Measurements from ENCODE around the gene TEKT5.
A peak's percentile ranks its signal among the peaks of the same experiment; 100 is the strongest.

The TEKT5 gene

GRCh38 chr16:10647721-10648296 lies 46.9 kb downstream of the TEKT5 start:
- WGBS, 2 experiments: 92 to 96% methylated on average over 4 of the region's 4 CpGs
- Histone ChIP-seq H3K27me3 (ENCODE audit: control insufficient read depth, insufficient read depth, low read length, poor library complexity, severe bottlenecking) (no peaks in the 10 kb centered on the region), H3K4me1 (ENCODE audit: control insufficient read depth, insufficient read depth, low read length) (peaks cover 2% of the 10 kb centered on the region), H3K27ac (ENCODE audit: insufficient read depth, low read depth, low read length, poor library complexity, severe bottlenecking) (no peak overlapping the region), H3K4me3 (ENCODE audit: insufficient read depth, low read depth, low read length) (no peak overlapping the region), H3K9me3 (ENCODE audit: control insufficient read depth, low read length) (no peaks in the 10 kb centered on the region), H3K36me3 (ENCODE audit: control insufficient read depth, insufficient read depth, low read length) (no peaks in the 10 kb centered on the region)

- H3K27me3 ChIP-seq (ENCODE audit: control insufficient read depth, insufficient read depth, low read length, poor library complexity, severe bottlenecking): no peaks in the 10 kb centered on the region
- H3K4me3 ChIP-seq (ENCODE audit: insufficient read depth, low read depth, low read length): no peak overlapping the region
- no peaks in the 10 kb centered on the region for H3K9me3 ChIP-seq (ENCODE audit: control insufficient read depth, low read length)
- H3K4me1 ChIP-seq (ENCODE audit: control insufficient read depth, insufficient read depth, low read length): peaks cover 7% of the 10 kb centered on the region
- no peak overlapping the region for H3K27ac ChIP-seq (ENCODE audit: insufficient read depth, low read depth, low read length, poor library complexity, severe bottlenecking)
- H3K36me3 ChIP-seq (ENCODE audit: control insufficient read depth, insufficient read depth, low read length): no peaks in the 10 kb centered on the region
- WGBS, 2 experiments: 93 to 95% methylated on average over 10 of the region's 10 CpGs
Observed at GRCh38 chr16:10647264-10647720, 47.4 kb downstream of the TEKT5 start.

DNA sequence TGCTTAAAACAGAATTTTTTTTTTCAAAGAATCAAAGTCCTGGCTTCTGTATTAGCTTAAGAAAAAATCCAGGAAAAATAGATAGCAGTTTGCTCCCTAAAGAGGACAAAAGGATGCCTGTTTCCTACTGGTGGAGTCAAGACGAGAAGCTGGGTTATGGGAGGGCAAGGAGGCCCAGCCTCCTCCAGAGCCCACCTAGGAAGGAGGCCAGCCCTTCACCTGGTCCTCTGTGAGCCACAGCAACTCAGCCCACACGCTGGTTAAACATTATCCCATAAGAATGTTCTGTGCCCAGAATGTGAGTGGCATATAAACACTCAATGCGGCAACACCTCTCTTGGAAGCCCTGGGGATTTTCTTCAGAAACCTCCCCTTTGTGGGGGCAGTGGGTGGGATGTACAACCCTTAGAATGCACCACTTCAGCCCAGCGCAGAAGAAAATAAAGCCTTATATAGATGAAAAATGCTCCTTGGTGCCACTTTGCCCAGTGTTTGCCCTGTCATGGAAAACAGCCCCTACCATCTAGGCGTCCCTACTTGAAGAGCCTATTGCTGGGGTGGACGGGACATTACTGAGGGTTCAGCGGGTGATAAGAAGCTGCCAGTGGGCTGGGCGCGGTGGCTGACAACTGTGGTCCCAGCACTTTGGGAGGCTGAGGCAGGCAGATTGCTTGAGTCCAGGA lies 48.0 kb downstream of the TEKT5 start:
- H3K4me1 ChIP-seq (ENCODE audit: control insufficient read depth, insufficient read depth, low read length): peaks cover 12% of the 10 kb centered on the region
- no peaks in the 10 kb centered on the region for H3K36me3 ChIP-seq (ENCODE audit: control insufficient read depth, insufficient read depth, low read length)
- no peaks in the 10 kb centered on the region for H3K27me3 ChIP-seq (ENCODE audit: control insufficient read depth, insufficient read depth, low read length, poor library complexity, severe bottlenecking)
- no peak overlapping the region for H3K4me3 ChIP-seq (ENCODE audit: insufficient read depth, low read depth, low read length)
- H3K9me3 ChIP-seq (ENCODE audit: control insufficient read depth, low read length): no peaks in the 10 kb centered on the region
- no peak overlapping the region for H3K27ac ChIP-seq (ENCODE audit: insufficient read depth, low read depth, low read length, poor library complexity, severe bottlenecking)
- 86 to 91% methylated on average over 9 of the region's 9 CpGs for WGBS, 2 experiments

- peaks cover 15% of the 10 kb centered on the region for H3K4me1 ChIP-seq (ENCODE audit: control insufficient read depth, insufficient read depth, low read length)
- H3K9me3 ChIP-seq (ENCODE audit: control insufficient read depth, low read length): no peaks in the 10 kb centered on the region
- no peak overlapping the region for H3K27ac ChIP-seq (ENCODE audit: insufficient read depth, low read depth, low read length, poor library complexity, severe bottlenecking)
- 93 to 100% methylated on average over 1 of the region's 1 CpG for WGBS, 2 experiments
- H3K36me3 ChIP-seq (ENCODE audit: control insufficient read depth, insufficient read depth, low read length): no peaks in the 10 kb centered on the region
- H3K4me3 ChIP-seq (ENCODE audit: insufficient read depth, low read depth, low read length): no peak overlapping the region
- no peaks in the 10 kb centered on the region for H3K27me3 ChIP-seq (ENCODE audit: control insufficient read depth, insufficient read depth, low read length, poor library complexity, severe bottlenecking)
Observed at GRCh38 chr16:10646228-10646580, 48.5 kb downstream of the TEKT5 start.

DNA sequence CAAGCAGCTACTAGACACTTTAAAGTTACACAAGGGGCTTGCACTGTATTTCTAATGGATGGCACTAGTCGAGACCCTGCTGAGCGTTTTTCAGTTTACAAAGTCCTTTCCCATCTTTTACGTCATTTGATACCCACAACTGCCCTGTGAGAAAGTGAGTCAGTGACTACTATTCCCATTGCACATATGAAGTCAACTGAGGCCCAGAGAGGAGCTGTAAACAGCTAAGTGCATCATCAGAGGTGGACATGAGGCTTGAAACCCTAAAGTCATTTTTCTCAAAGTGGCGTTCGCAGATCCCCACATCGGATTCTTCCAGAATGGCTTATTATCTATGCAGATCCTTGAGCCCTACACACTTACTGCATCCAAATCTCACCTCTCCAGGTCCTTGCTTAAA lies 50.6 kb downstream of the TEKT5 start:
- no peak overlapping the region for H3K27ac ChIP-seq (ENCODE audit: insufficient read depth, low read depth, low read length, poor library complexity, severe bottlenecking)
- H3K4me1 ChIP-seq (ENCODE audit: control insufficient read depth, insufficient read depth, low read length): peaks cover 19% of the 10 kb centered on the region
- H3K36me3 ChIP-seq (ENCODE audit: control insufficient read depth, insufficient read depth, low read length): no peaks in the 10 kb centered on the region
- no peak overlapping the region for H3K4me3 ChIP-seq (ENCODE audit: insufficient read depth, low read depth, low read length)
- no peaks in the 10 kb centered on the region for H3K27me3 ChIP-seq (ENCODE audit: control insufficient read depth, insufficient read depth, low read length, poor library complexity, severe bottlenecking)
- 91 to 95% methylated on average over 6 of the region's 6 CpGs for WGBS, 2 experiments
- H3K9me3 ChIP-seq (ENCODE audit: control insufficient read depth, low read length): no peaks in the 10 kb centered on the region

DNA sequence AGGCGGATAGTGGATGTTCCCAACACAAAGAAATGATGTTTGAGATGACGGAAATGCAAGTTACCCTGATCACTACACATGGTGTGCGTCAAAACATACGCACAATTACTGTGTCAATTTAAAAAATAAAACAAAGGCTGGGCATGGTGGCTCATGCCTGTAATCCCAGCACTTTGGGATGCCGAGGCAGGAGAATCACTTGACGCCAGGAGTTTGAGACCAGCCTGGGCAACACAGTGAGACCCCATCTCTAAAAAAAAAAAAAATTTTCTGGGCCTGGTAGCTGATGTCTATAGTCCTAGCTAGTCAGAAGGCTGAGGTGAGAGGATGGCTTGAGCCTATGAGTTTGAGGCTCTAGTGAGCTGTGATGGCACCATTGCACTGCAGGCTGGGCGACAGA lies 51.8 kb downstream of the TEKT5 start:
- Histone ChIP-seq H3K27ac (ENCODE audit: insufficient read depth, low read depth, low read length, poor library complexity, severe bottlenecking) (peak overlapping the region; percentile 74), H3K36me3 (ENCODE audit: control insufficient read depth, insufficient read depth, low read length) (no peaks in the 10 kb centered on the region), H3K4me3 (ENCODE audit: insufficient read depth, low read depth, low read length) (no peak overlapping the region), H3K27me3 (ENCODE audit: control insufficient read depth, insufficient read depth, low read length, poor library complexity, severe bottlenecking) (no peaks in the 10 kb centered on the region), H3K4me1 (ENCODE audit: control insufficient read depth, insufficient read depth, low read length) (peaks cover 19% of the 10 kb centered on the region), H3K9me3 (ENCODE audit: control insufficient read depth, low read length) (no peaks in the 10 kb centered on the region)
- WGBS, 2 experiments: 84% methylated on average over 6 of the region's 7 CpGs

DNA sequence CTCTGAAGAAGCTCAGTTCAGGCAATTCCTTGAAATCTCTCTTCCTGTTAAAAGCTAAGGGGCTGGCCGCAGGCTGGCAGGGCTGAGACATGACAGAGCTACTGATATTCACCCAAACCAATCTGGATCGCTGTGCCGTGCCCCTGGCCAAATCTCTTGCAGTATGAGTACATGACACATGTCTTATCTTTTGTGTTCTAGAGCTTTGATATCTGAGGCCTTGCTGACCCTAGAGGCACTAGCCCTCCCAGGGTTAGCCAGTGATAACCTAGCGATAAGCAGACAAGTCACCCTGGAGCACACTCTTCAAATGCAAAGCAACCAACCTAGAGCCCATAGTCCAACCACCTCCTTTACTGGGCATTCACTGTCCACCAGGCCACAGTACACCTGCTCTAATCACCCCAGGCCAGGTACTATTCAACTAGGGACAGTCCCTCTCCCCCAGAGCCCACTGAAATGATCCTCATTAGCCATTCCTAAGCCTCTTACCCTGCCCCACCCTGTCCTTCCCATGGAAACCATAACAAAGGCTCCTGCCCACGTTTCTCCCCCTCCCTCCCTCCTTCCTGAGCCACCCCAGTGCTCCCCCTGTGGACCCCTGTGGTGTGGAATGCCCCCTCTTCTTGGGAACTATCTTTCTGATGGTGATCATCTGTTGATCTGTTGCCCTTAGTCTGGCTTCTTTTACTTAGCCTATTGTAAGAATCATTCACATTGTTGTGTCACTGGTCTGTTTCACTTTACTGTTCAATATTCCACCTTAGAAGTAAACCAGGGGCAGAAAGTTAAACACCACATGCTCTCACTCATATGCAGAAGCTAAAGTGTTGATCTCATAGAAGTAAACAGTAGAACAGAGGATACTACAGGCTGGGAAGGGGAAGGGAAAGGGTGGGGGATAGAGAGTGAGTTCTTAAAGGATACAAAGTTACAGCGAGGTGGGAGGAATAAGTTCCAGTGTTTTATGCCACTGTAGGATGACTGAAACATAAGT lies 52.5 kb downstream of the TEKT5 start:
- peaks cover 19% of the 10 kb centered on the region for H3K4me1 ChIP-seq (ENCODE audit: control insufficient read depth, insufficient read depth, low read length)
- H3K9me3 ChIP-seq (ENCODE audit: control insufficient read depth, low read length): no peaks in the 10 kb centered on the region
- H3K36me3 ChIP-seq (ENCODE audit: control insufficient read depth, insufficient read depth, low read length): no peaks in the 10 kb centered on the region
- peak overlapping the region; percentile 74 for H3K27ac ChIP-seq (ENCODE audit: insufficient read depth, low read depth, low read length, poor library complexity, severe bottlenecking)
- H3K27me3 ChIP-seq (ENCODE audit: control insufficient read depth, insufficient read depth, low read length, poor library complexity, severe bottlenecking): no peaks in the 10 kb centered on the region
- no peak overlapping the region for H3K4me3 ChIP-seq (ENCODE audit: insufficient read depth, low read depth, low read length)
- 21% methylated on average over 6 of the region's 6 CpGs for WGBS, 2 experiments

GRCh38 chr16:10641555-10641952 lies 53.2 kb downstream of the TEKT5 start:
- peaks cover 19% of the 10 kb centered on the region for H3K4me1 ChIP-seq (ENCODE audit: control insufficient read depth, insufficient read depth, low read length)
- H3K27ac ChIP-seq (ENCODE audit: insufficient read depth, low read depth, low read length, poor library complexity, severe bottlenecking): peak overlapping the region; percentile 57
- no peaks in the 10 kb centered on the region for H3K27me3 ChIP-seq (ENCODE audit: control insufficient read depth, insufficient read depth, low read length, poor library complexity, severe bottlenecking)
- no peak overlapping the region for H3K4me3 ChIP-seq (ENCODE audit: insufficient read depth, low read depth, low read length)
- 84 to 88% methylated on average over 7 of the region's 7 CpGs for WGBS, 2 experiments
- H3K9me3 ChIP-seq (ENCODE audit: control insufficient read depth, low read length): no peaks in the 10 kb centered on the region
- no peaks in the 10 kb centered on the region for H3K36me3 ChIP-seq (ENCODE audit: control insufficient read depth, insufficient read depth, low read length)

DNA sequence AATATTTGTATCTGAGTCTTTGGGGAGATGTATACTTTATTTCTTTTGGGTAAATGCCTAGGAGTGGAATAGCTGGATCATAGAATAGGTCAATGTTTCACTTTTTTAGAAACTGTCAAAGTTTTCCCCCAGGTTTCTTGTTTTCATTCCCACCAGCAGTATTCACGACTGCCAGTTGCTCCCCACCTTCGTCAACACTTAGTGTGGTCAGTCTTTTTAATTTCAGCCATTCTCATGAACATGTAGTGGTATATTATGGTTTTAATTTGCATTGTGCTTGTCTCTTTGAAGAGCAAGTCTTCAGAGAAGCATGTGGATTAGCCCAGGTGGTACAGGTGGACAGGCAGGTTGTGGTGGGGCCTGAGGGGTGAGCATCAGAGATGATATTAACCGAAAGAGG lies 53.8 kb downstream of the TEKT5 start:
- WGBS, 2 experiments: 95 to 96% methylated on average over 3 of the region's 3 CpGs
- Histone ChIP-seq H3K36me3 (ENCODE audit: control insufficient read depth, insufficient read depth, low read length) (no peaks in the 10 kb centered on the region), H3K9me3 (ENCODE audit: control insufficient read depth, low read length) (no peaks in the 10 kb centered on the region), H3K4me1 (ENCODE audit: control insufficient read depth, insufficient read depth, low read length) (peaks cover 19% of the 10 kb centered on the region), H3K27ac (ENCODE audit: insufficient read depth, low read depth, low read length, poor library complexity, severe bottlenecking) (no peak overlapping the region), H3K27me3 (ENCODE audit: control insufficient read depth, insufficient read depth, low read length, poor library complexity, severe bottlenecking) (no peaks in the 10 kb centered on the region), H3K4me3 (ENCODE audit: insufficient read depth, low read depth, low read length) (no peak overlapping the region)

DNA sequence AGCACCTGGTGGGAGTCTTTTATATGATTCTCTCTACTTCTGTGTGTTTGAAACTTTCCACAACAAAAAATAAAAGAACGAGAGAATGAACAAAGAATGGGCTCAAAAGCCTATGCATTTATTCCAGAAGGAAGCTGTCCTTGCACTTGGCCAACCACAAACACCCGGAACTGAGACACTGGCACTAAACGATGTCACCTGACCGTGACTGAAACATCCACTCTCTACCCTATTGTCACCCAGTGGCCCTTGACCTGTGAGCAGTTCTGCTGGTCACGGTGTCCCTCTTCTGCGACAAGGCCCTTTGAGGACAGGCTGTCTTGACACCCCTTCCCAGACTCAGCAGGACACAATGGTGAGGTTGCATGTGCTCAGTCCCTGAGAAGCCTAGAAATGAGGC lies 56.6 kb downstream of the TEKT5 start:
- no peak overlapping the region for H3K27ac ChIP-seq (ENCODE audit: insufficient read depth, low read depth, low read length, poor library complexity, severe bottlenecking)
- WGBS, 2 experiments: 94 to 95% methylated on average over 6 of the region's 6 CpGs
- H3K36me3 ChIP-seq (ENCODE audit: control insufficient read depth, insufficient read depth, low read length): no peaks in the 10 kb centered on the region
- no peaks in the 10 kb centered on the region for H3K9me3 ChIP-seq (ENCODE audit: control insufficient read depth, low read length)
- peaks cover 19% of the 10 kb centered on the region for H3K4me1 ChIP-seq (ENCODE audit: control insufficient read depth, insufficient read depth, low read length)
- H3K4me3 ChIP-seq (ENCODE audit: insufficient read depth, low read depth, low read length): no peak overlapping the region
- H3K27me3 ChIP-seq (ENCODE audit: control insufficient read depth, insufficient read depth, low read length, poor library complexity, severe bottlenecking): no peaks in the 10 kb centered on the region

Data from ectodermal cell (in vitro differentiated cells).